Retinal pigment epithelial cell (primary cell): ENCODE measurements around the gene IFNGR2.

Source experiments
- DNase-seq: peaks from one replicate; pipeline ENCODE4 v3.0.0-alpha.2; 2010; ENCODE audit warnings: low read depth
- H3K4me3 ChIP-seq: 2 replicates; pipeline ENCODE4 v1.5.1; 2011; ENCODE audit warnings: mild to moderate bottlenecking, low read length, control low read depth, moderate library complexity
- CTCF ChIP-seq: conservative IDR thresholded peaks from 2 replicates; pipeline ENCODE4 v1.5.1; 2011; ENCODE audit warnings: low read depth, low read length, control low read depth, inconsistent platforms

Gene IFNGR2

GRCh38 chr21:33403128-33403785 is at the start of gene IFNGR2:
Gene IFNGR2, plus strand, starts transcription at chr21:33403413. Its CDS starts 131 bp downstream, at chr21:33403544.
- TF ChIP-seq CTCF = no peak
- no peak for DNase-seq
- H3K4me3 ChIP-seq = peak within 1 kb of the TSS; percentile 77

- H3K4me3 ChIP-seq = no peak overlapping the region
- DNase-seq = no peak
- no peak for TF ChIP-seq CTCF
These were observed 47.9 kb upstream of the IFNGR2 start for GRCh38 chr21:33355355-33355754.

- TF ChIP-seq CTCF = no peak
- DNase-seq = no peak
- H3K4me3 ChIP-seq = no peak overlapping the region
These were observed 47.2 kb upstream of the IFNGR2 start for GRCh38 chr21:33355996-33356395.

GRCh38 chr21:33357177-33357576 is 46.0 kb upstream of the IFNGR2 start:
- no peak overlapping the region for H3K4me3 ChIP-seq
- DNase-seq = no peak

GRCh38 chr21:33359446-33359845 is 43.8 kb upstream of the IFNGR2 start:
- no peak for DNase-seq
- H3K4me3 ChIP-seq = no peak overlapping the region
- no peak for TF ChIP-seq CTCF

More at GRCh38 chr21:33357177-33357576, 46.0 kb upstream of the IFNGR2 start:
- TF ChIP-seq CTCF = no peak

- TF ChIP-seq CTCF = no peak
- no peak for DNase-seq
- H3K4me3 ChIP-seq = no peak overlapping the region
These were observed 42.9 kb upstream of the IFNGR2 start for GRCh38 chr21:33360281-33360680.

- peak overlapping the region; percentile 4 for H3K4me3 ChIP-seq
- peak; percentile 94 for TF ChIP-seq CTCF
These were observed 42.2 kb upstream of the IFNGR2 start for GRCh38 chr21:33360881-33361602.

More at GRCh38 chr21:33360881-33361602, 42.2 kb upstream of the IFNGR2 start:
- DNase-seq = no peak
